Nucleus accumbens (tissue), 56 donors: ENCODE results near the gene NAA38.
"Not testable (repeated sequence)": the region's sequence is repeated elsewhere in the genome, so short reads cannot be mapped to it uniquely, and the experiment has no call there.

Experiments
- DNase-seq, 56 donors: peaks; one replicate each; lab custom pipeline; 2025; lab: John Stamatoyannopoulos, UW

The NAA38 gene

DNA sequence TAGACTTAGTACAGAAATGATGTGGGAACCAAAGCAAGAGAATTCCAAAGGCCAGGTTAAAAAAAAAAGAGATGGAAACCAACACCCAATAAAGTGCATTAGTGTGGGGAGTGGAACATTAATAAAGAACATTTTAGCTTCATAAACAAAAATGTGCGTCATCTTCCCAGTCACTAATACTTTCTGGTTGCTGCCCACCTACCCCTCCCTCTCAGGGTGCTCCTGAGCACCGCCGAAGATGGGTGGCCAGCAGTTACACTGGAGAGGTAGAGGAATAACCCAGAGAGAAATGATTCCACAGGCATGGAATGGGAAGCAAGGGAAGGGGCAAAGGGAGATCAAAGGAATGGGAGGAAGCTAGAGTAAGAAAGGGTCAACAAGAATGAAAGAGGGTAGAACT is 25.3 kb upstream of the NAA38 start:
- no peak for DNase-seq

DNA sequence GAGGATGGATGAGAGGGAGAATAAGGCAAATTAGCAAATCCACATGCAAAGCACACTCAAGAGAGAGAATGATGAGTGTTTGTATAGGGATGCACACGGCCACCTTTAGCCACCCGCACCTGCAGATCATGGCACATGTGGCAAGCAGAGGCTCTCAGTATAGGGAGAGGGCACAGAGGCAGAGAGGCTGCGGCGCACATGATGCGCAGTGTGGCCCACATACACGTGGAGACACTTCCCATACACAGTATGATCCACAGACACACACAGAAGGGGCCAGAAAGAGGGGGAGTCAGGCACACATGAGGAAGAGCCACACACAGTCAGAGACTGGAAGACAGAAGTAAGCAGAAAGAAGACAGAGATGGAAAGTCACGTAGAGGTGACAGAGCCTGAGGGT is 24.7 kb upstream of the NAA38 start:
- DNase-seq = no peak

DNA sequence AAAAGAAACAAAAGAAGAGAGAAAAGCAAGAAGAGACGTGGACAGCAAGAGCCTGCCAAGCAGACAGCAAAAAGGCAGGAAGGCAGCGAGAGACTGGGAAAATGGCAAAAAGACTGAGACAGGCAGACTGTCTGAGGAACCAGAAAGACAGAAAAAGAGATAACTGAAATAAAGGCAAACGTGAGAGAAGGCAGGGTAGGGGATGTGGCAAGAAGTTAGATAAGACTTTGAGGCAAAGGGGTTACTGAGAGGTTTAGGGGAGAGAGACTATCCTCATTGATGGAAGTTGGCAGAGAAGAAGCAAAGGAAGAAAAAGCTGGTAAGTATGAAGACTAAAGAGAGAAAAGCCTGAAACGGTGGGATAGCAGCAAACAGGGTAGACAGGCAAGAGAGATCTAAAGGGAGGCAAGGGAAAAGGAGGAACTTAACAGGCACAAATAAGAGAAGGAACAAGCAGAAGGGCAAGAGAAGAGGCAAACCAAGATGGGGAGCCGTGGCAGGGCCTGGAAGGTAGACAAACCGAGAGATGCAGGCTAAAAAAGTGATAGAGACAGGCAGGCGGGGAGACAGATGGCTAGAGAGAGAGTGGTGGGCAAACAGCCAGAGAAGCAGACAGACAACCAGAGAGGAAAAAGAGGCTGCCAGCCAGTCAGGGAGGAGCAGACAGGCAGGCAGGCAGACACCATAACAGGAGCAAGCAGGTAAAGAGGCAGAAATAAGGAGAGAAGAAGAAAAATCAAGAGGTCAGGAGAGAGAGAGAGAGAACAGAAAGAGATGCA is 24.1 kb upstream of the NAA38 start:
- DNase-seq = no peak

DNA sequence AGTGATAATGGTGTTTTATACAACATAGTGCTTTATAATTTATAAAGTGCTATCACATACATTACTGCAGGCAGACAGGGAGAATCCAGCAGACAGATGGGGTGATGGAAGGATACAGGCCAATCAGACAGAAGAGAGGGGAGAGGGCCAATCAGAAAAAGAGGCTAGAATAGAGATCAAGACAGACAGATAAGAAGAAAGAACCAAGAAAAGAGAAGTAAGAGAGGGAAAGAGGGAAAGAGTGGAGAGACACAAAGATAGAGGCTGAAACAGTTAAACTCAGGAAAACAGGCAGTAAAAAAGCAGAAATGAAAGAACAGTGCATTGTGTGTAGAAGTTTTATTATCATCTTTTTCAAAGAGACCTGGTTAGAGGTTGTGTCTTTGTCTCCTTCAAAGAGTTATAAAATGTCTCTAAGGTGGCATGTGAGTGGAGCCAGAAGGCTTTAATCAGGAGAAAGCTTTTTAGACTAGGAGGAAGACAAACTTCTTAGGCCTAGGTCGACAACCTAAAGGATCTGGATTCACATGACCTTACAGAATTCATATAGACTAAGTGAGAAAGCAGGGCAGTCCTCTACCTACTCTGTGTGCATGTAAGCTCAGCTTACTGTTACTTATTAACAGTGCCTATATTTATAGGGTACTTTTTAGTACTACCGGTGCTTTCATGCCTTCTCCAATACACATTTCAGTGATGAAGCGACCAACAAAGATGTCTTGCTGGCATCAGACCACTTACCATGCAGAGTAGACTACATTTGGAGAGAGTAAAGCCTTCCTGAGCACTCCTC is 22.9 kb upstream of the NAA38 start:
- DNase-seq = no peak

DNA sequence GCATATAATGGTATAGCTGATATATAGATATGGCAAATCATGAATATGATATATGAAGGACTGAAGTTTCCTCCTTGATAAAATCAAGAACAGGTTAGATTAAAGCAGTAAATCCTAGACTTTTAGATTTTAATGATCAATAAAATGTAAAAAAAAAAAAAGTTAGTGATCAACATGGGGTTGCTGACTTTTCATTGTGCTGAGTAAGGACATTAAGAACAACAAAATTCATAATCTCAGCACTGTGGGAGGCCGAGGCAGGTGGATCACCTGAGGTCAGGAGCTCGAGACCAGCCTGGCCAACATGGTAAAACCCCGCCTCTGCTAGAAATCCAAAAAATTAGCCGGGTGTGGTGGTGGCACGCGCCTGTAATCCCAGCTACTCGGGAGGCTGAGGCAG is 20.9 kb upstream of the NAA38 start:
- DNase-seq = no peak

DNA sequence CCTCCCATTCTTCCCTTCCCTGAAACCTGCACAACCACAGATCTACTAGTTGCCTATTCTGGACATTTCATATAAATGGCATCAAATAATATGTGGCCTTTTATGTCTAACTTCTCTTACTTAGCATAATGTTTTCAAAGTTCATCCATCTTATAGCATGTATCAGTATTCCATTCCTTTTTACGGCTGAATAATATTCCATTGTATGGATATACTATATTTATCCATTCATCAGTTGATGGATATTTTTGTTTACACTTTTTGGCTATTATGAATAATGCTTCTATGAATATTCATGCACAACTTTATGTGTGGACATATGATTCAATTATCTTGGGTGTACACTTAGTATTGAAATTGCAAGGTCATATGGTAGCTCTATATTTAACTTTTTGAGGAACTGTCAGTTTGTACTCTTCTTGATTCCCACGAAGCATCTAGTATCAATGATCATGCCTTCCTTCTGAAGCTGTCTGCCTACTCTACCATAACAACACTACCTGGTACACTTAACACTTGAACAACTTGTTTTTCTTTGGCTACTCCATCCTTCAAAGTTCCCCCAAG is 18.5 kb upstream of the NAA38 start:
- no peak for DNase-seq

DNA sequence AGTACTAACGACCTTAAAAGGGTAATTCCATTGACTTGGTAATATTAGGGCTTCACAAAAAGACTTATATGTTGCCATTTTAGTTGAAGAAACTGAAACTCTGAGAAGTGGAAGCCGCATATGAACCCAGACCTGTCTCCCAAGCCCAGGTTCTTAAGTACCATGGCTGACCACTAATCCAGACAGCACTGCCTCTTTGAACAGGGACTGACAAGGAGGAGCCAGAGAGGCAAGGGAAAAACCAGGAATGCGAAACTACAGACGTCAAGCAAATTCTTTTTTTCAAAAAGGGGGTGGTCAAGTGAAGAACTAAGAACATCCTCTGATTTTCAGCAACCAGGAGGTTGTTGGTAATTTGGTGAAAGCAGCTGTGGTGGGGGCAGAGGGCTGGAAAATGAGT is 15.7 kb upstream of the NAA38 start:
- DNase-seq = no peak

DNA sequence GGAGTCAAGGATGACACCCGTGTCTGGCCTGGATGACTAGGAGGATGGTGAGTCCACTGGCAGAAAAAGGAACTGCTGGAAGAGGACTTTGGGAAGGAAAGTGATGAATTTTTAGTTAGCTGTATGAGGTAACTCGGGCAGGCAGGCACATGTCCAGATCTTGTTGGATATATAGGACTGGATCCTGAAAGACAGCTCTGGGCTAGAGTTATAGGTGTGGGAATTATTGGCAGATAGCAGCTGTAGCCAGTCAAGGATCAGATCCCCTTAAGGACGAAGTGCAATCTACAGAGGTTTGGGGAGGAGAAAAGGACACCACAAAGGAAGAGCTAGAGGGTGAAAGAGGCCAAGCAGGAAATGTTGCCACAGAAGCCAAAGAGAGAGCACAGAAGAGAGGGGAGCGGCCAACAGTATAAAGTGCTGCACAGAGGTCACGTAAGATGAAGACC is 10.5 kb upstream of the NAA38 start:
- no peak for DNase-seq

DNA sequence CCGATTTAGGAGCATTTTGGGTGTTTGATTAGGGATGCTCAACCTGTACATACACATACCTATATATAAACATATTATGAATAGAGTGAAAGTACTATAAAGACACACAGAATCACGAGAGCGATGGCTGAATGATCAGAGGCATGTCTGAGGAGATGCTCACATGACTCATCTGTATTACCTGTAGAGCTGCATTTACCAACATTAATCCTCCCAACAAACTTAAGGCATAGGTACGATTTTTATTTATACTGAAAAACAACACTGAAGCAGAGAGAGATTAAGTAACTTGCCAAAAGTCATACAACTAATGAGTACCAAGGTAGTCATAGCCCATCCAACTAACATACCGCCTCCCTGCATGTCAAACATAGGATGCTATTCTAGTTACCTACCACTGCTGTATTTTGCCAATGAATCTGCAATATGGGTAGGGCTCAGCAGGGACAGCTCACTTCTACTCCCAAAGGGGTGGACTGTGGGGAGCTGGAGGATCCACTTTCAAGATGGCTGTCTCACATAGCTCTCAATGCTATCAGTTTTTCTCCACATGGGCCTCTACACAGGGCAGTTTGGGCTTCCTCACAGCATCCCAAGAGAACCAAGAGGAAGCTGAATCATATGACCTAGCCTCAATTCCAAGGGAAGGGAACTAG is 7.8 kb upstream of the NAA38 start:
- DNase-seq = no peak

DNA sequence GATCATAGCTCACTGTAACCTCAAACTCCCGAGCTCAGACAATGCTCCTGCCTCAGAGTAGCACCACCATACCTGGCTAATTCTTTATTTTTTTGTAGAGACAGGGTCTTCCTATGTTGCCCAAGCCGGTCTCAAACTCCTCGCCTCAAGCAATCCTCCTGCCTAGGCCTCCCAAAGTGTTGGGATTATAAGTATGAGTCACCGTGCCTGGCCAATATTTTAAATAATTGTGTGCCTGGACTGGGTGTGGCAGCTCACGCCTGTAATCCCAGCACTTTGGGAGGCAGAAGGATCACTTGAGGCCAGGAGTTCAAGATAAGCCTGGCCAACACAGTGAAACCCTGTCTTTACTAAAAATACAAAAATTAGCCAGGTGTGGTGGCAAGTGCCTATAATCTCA is 7.0 kb upstream of the NAA38 start:
- DNase-seq = not testable (repeated sequence)

DNA sequence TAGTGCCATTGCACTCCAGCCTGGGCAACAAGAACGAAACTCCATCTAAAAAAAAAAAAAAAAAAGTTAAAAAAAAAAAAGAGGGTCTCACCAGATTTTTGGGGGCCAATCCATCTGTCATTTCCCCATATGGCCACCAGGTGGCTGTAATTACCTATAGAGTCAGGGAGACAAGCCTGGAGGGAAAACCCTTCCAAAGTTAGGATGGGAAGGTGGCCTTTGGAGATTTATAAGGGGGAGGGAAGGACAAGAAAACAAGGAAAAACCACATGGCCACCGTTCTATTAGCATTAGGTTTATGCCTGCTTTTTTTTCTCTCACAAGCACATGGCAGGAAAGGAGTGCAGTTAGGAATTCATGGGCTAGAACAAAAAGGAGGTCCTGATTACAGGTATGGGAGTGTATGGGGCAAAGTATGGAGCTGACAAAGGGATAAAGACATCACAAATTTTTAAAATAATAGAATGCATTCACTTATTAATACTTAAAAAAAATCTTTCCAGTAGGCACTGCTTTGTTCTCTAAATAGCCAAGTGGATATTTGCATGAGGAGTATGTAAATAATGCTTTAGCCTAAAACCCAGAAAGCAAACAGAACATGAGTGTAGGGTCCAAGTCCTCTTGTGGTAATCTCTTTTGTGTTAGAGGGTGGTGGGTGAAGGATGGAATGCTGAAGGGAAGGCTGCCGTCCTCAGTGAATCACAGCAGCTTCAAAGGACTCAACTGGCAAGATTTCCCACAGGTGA is 5.5 kb upstream of the NAA38 start:
- peak in 12 of 56 donors; percentile 13 to 70 (median 35) for DNase-seq

DNA sequence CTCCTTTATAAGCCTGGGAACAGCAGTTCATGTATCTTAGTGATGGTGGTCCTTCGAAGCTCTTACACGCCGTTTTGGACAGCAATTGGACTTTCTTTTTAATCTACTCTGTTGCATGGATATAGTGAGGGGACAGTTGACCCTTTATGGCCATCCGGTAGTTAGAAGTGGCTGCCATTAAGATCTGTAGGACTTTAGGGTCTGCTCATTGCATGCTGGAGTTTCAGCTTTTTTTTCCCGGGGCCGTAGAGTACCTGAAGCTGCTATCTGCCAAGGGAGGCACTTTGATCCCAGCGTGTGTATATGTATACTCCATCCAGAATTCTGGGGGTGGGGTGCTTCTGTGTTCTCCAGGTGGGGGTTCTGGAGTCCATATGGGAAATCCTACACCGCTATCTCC is 1.7 kb upstream of the NAA38 start:
- no peak for DNase-seq

DNA sequence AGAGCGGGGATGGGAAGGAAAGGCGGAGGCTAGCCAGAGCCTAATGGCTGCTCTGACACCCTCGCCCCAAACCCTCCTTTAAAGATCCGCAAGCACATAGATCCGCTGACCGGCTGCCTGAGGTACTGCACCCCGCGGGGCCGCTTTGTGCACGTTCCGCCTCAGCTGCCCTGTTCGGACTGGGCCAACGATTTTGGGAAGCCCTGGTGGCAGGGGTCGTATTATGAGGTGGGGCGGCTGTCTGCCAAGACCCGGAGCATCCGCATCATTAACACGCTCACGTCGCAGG is 1.1 kb upstream of the NAA38 start:
- peak in 3 of 56 donors; percentile 53 to 66 (median 58) for DNase-seq

DNA sequence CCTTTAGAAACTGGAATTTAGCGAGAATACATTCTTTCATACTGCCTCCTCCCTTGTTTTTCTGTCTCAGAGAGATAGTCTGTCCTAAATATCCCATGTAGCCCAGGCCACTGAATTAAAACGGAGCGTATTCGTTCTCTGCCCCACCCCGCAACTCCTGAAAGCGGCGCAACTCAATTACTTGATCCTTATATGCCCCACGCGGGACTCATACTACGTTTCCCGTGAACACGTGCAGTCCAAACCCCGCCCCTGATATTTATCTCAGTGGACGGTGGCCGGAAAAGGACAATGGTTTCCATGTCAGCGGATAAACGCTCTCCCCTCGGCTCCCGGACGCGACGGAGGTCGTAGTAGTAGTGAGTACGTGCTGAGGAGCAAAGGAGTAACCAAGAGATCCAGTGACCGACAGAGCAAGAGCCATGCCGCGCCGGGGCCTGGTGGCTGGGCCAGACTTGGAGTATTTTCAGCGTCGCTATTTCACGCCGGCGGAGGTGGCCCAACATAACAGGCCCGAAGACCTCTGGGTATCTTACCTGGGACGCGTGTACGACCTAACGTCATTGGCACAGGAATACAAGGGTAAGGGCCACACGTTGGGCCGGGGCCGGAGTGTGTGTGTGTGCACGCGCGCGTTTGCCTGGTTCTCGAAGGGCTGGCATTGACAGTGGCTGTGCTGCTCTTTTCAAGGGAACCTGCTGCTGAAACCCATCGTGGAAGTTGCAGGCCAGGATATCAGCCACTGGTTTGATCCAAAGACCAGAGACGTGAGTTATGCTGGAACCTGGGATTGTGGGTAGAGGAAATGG is 558 bp upstream of the NAA38 start, which contains the start of gene CYB5D1:
CYB5D1 (plus strand) TSS at position 291 of the 809 bp plus-strand sequence; CDS start at position 423, 132 bp downstream.
- peak in 54 of 56 donors; percentile 72 to 96 (median 90) for DNase-seq

DNA sequence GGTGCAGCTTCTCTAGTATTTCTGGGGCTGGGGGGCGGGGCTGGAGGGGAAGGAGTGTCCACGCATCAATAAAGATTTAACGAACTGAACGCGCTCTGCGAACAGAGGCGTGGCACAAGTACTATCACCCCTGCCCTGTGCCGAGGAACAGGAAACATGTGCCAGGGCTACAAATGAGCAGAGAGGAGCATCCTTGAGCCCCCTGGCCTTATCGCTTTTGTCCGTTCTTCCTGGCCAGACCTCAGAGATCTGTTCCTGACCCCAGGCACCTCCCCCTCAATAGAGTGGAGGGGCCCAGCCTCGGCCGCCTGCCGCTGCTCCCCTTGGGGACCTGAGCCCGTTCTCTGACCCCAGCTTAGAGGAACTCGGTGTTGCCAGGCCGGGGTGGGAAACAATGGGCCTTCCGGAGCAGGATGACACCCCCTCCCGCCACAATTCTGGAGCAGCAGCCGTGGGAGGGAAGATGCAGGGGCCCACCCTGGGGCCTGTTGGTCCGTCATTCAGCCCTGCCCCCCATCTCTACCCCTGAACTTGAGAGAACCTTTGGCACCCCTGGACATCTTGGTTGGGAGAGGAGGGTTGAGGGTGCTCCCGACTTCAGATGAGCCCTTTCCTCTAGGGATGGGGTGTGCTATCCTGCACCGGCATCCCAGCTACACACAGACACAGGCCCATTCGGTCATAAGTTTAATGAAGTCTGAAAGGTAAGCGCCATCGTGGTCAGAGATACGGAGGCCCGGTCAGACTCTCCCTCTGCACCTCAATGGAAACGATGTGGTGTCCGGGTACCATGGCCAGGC is 1.1 kb downstream of the NAA38 start:
- DNase-seq = peak in 1 of 56 donors; percentile 50

DNA sequence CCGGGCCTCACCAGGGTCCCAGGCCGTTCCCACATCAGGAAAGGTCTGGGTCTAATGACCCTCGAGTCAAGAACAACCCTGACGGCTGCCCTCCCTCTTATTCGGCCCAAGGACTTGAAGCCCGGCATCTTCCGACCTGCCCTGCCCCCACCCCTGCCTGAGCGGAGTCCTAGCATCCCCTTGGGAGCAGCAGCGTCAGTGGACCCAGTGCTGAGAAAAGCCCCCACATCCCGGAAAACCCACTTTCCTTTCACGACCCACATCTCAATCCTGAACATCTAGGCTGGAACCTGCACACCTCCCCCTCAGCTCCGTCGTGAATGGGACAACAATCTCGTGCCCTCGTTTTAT is 1.7 kb downstream of the NAA38 start:
- no peak for DNase-seq

DNA sequence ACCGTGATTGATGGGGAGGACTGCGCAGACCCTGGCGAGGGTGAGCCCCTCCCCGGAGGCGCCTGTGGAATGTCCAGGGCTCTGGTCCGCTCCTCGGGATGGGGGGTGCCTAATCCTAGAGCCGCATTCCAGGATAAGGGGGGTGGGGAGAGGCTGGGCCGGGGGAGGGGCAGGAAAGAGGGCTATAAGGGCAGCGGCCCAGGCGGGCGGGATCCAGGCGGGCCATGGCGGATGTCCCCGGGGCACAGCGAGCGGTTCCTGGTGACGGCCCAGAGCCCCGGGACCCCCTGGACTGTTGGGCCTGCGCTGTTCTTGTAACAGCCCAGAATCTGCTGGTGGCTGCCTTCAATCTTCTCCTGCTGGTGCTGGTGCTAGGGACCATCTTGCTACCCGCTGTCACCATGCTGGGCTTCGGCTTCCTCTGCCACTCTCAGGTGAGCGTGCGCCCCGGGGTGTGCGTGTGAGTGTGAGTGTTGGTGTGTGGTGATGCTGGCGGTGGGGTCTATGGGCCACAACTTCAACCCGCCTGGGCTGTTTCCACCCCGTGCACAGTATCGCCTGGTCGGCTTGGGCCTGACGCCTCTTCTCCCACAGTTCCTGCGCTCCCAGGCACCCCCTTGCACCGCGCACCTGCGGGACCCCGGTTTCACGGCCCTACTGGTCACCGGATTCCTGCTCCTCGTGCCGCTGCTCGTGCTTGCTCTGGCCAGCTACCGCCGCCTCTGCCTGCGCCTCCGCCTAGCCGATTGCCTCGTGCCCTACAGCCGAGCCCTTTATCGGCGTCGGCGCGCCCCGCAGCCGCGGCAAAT is 2.3 kb downstream of the NAA38 start, which contains the start of gene TMEM88:
TMEM88 (plus strand) TSS at position 216 of the 809 bp plus-strand sequence; CDS start at position 225, 9 bp downstream.
- DNase-seq = no peak
